Pulmonary artery endothelial cell (primary cell): Measurements from ENCODE around the gene RND3. TPM values are rescaled to one million over a fixed set of nuclear protein-coding genes. Genes with fewer than 3 reads are reported as not detected.

Source experiments
- DNase-seq: peaks from one replicate; pipeline ENCODE4 v3.0.0-alpha.2; 2011; ENCODE audit warnings: low read depth, low spot score
- total RNA-seq: library from RNA; depleted of rRNA; stranded (reverse); fragments of >200 nt; gene quantifications from 2 replicates; pipeline ENCODE4 v1.2.3, GENCODE V29; 2014

RND3 gene
- total RNA-seq, 1 donor from 2014 or later = 68.9 TPM

DNA sequence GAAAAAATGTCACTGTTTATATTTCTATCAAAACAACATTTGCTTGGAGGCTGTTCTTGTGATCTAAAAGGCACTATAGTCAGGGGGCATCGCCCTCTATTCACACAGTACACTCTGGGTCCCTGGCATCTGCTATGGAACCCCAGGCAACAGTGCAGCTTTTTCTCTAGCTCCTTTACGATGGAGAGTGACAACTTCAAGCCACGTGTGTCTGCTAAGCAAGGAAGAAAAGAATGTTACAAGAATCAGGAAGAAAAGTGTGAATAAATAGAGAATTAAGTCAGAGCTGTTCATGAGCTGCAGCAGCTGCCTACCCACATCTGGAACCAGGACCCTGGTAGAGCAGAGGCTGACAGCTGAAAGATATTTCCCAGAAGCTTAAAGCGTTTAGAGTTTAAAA is 11.2 kb downstream of the RND3 start:
- DNase-seq = no peak

DNA sequence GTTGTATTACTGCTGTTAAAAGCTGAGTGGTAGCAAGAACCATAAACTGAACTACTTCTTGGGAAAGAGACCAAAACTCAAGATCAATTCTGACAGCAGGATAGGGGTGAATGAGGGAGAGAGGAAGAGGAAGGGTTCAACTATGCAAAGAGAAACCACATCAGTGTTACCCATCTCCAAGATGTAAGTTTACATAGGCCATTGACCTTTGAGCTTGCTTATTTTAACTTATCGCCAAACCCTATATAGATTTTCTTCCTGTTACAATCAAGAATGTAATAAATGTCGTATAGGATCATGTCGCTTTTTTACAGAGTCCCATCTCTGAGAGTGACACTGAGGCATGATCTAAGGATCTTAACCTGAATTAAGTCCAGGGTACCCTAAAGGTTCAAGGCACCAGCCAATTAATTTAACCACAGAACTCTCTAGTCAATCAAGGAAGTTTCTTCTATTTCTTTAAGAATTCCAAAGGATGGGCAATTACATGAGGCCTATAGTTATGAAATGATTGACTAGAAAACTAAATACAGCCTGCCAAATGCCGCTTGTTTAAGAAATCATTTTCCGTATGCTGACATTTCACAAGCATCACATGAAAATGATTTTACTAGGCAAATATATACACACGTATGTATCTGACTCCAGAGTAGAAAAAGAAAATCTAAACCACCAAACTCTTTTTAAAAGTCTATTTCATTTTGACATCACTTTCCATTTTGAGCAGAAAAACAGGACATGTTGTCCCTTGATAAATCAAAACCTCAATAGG is 11.8 kb downstream of the RND3 start:
- DNase-seq = no peak

DNA sequence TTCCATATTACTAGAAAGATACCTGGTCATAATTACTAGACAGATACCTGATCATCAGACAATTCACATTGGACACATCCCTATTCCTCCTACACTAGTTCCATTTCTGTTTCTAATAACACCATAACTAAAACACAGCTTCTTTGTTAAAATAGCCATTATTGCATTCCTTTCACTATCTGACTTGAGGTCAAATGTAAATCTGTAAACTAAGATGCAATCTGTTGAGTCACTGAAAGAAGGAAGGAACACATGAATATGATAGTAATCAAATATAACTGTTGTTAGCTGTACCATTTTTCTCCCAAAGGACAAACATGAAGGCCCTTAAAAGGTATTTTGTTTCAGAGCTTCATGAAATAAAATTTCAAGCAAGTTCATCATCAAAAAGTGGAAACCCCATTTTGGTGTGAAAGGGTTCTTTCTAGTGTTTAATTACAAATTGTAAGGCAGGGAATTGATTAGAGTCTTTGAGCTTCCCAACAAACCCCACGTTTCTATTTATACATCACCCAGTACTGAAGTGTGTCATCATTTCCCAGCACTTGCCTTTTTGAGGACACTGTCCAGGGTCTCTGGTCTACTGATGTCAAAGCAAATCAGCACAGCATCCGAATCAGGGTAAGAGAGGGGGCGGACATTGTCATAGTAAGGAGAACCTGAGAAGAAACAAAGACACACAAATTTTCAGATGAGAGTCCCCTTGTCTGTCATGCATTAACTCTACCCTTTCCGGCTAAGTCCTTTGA is 13.0 kb downstream of the RND3 start:
- no peak for DNase-seq

- no peak for DNase-seq
Observed at GRCh38 chr2:150473767-150474166, 13.7 kb downstream of the RND3 start.

GRCh38 chr2:150472511-150472899 is 15.0 kb downstream of the RND3 start:
- no peak for DNase-seq

GRCh38 chr2:150471813-150472510 is 15.5 kb downstream of the RND3 start:
- DNase-seq = no peak

DNA sequence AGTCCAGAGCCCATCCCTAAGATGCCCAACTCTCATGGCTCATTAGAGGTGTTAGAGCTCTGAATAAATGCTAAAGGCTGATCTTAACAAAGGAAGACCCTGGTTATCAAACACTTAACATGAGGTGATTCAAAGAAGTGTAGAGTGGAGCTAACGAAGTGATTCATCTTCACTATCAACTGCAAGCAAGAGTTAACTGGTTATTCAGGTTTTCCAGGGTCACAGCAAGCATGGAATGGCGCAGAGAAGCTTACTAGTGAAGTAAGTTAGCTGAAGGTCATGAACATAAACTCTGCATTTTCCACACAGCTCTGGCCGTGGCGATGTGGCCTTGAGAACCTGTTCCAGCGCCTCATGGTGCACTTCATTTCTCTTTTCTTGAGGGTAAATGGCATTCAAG is 17.0 kb downstream of the RND3 start:
- DNase-seq = no peak

DNA sequence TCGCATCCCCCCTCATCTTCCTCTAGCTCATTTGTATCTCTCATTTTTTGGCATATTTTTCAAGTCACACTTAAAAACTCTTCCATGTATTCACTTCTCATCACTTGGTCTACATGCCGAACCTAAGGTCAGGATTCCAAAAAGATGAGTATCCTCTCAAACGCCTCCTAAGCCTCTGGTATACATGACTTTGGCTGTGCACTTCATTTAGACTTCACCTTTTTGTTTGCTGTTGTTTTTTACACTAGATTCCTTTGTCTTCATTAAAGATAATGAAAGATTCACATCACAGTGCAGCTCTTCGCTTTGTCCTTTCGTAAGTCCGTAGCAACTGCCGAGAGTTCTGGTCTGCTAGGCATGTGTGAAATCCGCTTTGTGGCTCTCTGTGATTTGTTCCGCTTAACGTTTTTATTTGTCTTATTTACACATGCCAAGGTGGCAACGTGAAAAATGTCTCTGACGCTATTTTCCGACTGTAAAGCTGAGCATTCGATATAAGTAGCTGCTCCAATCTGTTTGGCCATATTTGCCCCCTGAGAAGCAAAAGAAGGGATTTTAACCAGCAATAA is 17.7 kb downstream of the RND3 start:
- DNase-seq = no peak

DNA sequence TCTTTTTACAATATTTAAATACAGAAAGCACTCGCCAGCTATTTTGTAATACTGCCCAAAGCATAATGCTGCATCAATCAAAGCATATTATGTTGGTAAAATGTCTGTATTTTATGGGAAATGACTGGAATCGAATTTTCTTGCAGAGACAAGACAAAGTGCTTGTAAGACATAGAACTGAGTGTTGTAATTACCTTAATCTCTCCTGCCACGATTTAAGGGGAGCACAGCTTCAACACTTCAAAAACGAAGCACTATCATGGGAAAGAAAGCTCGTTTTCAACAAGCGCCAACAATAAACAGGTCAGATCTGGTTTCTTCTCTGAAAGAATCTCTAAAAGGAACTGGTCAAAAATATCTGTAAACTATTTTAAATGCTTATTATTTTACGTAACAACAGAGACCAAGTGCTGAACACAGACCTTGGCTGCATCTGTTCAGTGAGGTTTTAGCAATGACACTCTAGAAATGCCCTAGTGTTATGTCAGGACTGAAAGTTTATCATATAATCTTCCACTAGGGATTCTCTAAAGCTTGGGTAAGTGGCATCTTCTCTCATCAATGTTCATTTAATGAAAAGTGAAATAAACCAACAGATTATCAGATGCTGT is 19.0 kb downstream of the RND3 start:
- DNase-seq = no peak

DNA sequence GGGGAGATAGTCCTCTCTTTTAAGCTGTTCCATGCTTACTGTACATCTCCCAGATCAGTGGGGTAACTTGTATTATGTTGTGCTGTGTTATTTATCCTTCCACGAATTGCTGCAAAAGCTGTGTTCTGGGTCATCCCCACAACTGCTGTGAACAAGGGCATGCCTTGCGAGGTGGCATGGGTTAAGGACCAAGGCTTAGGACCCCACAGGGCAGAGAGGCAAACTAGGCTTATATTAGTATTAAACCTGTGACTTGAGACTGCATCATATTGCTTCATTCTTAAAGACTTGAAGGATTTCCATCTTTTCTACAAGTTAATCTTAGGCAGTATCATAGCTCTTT is 19.9 kb downstream of the RND3 start:
- DNase-seq = no peak

GRCh38 chr2:150466741-150467620 is 20.5 kb downstream of the RND3 start:
- no peak for DNase-seq

DNA sequence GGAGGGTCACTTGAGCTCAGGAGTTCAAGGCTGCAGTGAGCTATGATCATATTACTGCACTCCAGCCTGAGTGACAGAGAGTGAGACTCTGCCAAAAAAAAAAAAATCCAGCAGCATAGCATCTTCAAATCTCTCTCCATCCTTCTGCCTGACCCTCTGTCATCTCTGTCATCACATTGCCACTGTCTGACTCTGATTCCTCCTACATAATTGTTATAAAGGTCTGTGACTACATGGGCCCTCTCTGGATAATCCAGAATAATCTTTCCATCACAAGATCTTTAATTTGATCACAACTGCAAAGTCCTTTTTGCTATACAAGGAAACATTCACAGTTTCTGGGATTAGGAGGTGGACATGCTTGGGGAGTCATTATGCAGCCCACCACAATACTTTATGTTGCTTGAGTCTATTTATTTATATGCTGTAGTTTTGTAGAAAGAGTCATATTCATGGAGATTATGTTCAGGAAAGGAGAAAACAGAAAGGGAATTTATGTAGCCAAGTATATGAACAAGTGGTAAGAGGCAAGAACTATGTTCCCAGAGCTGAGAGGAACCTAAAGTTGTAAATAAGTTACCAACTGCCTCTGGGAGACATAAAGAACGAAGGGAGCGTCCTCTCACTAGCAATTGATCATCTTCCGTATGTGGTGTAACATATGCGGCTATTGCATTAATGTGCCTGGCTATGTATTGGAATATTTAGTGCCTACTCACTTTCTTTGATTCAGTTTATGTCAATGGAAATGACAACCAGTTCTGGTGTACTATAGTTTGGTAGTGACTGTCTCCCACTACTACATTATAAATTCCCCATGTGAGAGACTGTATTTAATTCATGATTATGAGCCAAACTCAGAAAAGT is 21.5 kb downstream of the RND3 start:
- DNase-seq = no peak

DNA sequence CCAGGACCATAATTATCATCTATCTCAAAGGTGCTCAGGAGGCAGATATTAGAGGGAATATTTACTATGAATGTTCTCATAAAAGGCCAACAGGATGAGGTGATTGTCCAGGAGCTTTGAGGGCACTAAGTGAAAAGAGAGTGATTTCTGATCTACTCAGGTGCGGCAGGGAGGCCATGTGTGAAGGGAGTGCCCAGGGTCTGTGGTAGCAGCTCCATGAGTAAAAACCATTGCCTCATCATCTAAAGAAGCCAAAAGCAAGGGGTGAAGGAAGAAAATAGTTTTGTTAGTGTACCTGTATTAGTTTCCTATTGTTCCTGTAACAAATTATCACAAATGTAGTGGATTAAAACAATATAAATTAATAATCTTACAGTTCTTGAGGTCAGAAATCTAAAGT is 22.5 kb downstream of the RND3 start:
- DNase-seq = no peak

GRCh38 chr2:150464270-150464669 is 23.2 kb downstream of the RND3 start:
- DNase-seq = no peak

DNA sequence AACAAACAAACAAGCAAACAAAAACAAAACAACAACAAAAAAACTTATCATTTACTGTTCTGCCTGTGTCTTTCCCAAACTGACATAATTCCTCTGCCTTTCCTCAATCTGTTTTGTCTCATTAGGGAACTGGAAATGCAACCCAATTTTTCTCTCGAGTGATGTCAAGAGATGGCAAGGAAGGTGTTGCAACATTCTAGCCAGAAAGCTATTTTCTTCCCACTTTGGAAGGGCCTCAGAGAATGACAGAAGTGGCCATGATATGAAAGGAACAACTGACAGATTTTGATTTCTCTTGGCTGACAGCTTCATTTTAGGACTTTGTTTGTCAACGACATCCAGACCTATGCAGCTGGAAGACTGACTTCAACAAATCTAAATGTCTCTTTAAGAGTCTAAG is 24.7 kb downstream of the RND3 start:
- no peak for DNase-seq

DNA sequence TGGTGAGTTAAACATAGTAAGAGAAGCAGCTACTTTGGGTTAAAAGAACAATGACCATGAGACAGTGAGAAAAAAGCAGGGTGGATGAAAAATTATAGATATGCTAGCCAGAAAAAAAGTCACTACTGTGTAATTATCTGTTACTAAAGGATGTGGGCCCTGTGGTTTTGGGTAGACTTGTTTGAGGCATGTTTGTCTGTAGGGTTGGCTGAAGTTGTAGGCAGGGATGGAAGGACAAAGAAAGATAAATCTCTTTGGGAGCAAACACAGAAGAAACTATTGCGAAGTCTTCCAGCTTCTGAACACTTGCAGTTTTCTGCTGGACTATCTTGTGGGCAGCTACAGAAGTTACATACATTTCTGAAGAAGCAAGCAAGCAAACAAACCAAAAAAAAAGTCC is 28.2 kb downstream of the RND3 start:
- no peak for DNase-seq

GRCh38 chr2:150450765-150451164 is 36.7 kb downstream of the RND3 start:
- DNase-seq = no peak

GRCh38 chr2:150449856-150450255 is 37.6 kb downstream of the RND3 start:
- DNase-seq = no peak

GRCh38 chr2:150445398-150445797 is 42.1 kb downstream of the RND3 start:
- no peak for DNase-seq

GRCh38 chr2:150442484-150442883 is 45.0 kb downstream of the RND3 start:
- DNase-seq = no peak
